GM18502 (cell line): ENCODE data around the gene PDSS2.
"Not testable (repeated sequence)": the region's sequence is repeated elsewhere in the genome, so short reads cannot be mapped to it uniquely, and the experiment has no call there.

Experiments
- ATAC-seq: cut with Tn5 transposase; IDR thresholded peaks from one replicate; pipeline ENCODE4 v1.9.1; 2021; ENCODE audit warnings: mild to moderate bottlenecking; ENCODE audit not compliant: unreplicated experiment, poor library complexity

Gene PDSS2

GRCh38 chr6:107235007-107235406, 224.4 kb downstream of the PDSS2 start:
- ATAC-seq: no peak

- ATAC-seq: no peak
Measured at GRCh38 chr6:107231243-107231642, 228.1 kb downstream of the PDSS2 start.

GRCh38 chr6:107230448-107230847, 228.9 kb downstream of the PDSS2 start:
- ATAC-seq: no peak

GRCh38 chr6:107230024-107230423, 229.3 kb downstream of the PDSS2 start:
- no peak for ATAC-seq

GRCh38 chr6:107228754-107229153, 230.6 kb downstream of the PDSS2 start:
- no peak for ATAC-seq

- no peak for ATAC-seq
Measured at GRCh38 chr6:107221519-107221918, 237.8 kb downstream of the PDSS2 start.

GRCh38 chr6:107219851-107220250, 239.5 kb downstream of the PDSS2 start:
- no peak for ATAC-seq

GRCh38 chr6:107218142-107218541, 241.2 kb downstream of the PDSS2 start:
- ATAC-seq: no peak

- no peak for ATAC-seq
Measured at GRCh38 chr6:107217248-107217647, 242.1 kb downstream of the PDSS2 start.

- no peak for ATAC-seq
Measured at GRCh38 chr6:107216197-107216933, 243.0 kb downstream of the PDSS2 start.

GRCh38 chr6:107215334-107215733, 244.0 kb downstream of the PDSS2 start:
- ATAC-seq: no peak

GRCh38 chr6:107214655-107215054, 244.7 kb downstream of the PDSS2 start:
- no peak for ATAC-seq

- no peak for ATAC-seq
Measured at GRCh38 chr6:107209406-107210305, 249.7 kb downstream of the PDSS2 start.

- no peak for ATAC-seq
Measured at GRCh38 chr6:107207251-107207873, 252.0 kb downstream of the PDSS2 start.

- no peak for ATAC-seq
Measured at GRCh38 chr6:107205058-107205998, 254.0 kb downstream of the PDSS2 start.

GRCh38 chr6:107202876-107203468, 256.4 kb downstream of the PDSS2 start:
- no peak for ATAC-seq

GRCh38 chr6:107198631-107199416, 260.5 kb downstream of the PDSS2 start:
- ATAC-seq: no peak

- no peak for ATAC-seq
Measured at GRCh38 chr6:107196152-107196551, 263.2 kb downstream of the PDSS2 start.

GRCh38 chr6:107194723-107195122, 264.6 kb downstream of the PDSS2 start:
- ATAC-seq: not testable (repeated sequence)
